ENCODE data around the gene OR8B4.

OR8B4 gene, protein sequence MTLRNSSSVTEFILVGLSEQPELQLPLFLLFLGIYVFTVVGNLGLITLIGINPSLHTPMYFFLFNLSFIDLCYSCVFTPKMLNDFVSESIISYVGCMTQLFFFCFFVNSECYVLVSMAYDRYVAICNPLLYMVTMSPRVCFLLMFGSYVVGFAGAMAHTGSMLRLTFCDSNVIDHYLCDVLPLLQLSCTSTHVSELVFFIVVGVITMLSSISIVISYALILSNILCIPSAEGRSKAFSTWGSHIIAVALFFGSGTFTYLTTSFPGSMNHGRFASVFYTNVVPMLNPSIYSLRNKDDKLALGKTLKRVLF

DNA sequence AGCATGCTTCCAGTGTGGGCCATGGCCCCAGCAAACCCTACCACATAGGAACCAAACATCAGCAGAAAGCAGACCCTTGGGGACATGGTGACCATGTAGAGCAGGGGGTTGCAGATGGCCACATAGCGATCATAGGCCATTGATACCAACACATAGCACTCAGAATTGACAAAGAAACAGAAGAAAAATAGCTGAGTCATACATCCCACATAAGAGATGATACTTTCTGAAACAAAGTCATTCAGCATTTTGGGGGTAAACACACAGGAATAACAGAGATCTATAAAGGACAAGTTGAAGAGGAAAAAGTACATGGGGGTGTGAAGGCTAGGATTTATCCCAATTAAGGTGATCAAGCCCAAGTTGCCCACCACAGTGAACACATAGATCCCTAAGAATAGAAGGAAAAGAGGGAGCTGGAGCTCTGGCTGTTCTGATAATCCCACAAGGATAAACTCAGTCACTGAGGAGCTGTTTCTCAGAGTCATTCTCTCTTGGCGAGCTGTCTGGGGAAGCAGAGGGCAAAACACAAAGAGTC, at the start of gene OR8B4:
Gene OR8B4 (minus strand): TSS at position 488 of the 538 bp plus-strand sequence. CDS start 0 bp downstream, at position 488.
- H3K27ac ChIP-seq (ENCODE audit: low read length): no peak within 1 kb of the TSS
- no peaks in the 10 kb centered on the region for H4K20me1 ChIP-seq (ENCODE audit: insufficient read depth, low read length)
- no peak within 1 kb of the TSS for H3K9ac ChIP-seq (ENCODE audit: low read length)
- H3K4me2 ChIP-seq (ENCODE audit: low read length): no peak within 1 kb of the TSS
- no peak within 1 kb of the TSS for H2AFZ ChIP-seq (ENCODE audit: low read depth, low read length)
- peaks cover 16% of the 10 kb centered on the region; the same call in 1 of the 2 replicates for H3K27me3 ChIP-seq (ENCODE audit: low read depth, low read length)
- no peak within 1 kb of the TSS for H3K4me3 ChIP-seq (ENCODE audit: low read length)
- no peaks in the 10 kb centered on the region for H3K79me2 ChIP-seq (ENCODE audit: low read length)
- no peaks in the 10 kb centered on the region for H3K4me1 ChIP-seq (ENCODE audit: low read length)
- no peaks in the 10 kb centered on the region for H3K36me3 ChIP-seq (replicated peaks; ENCODE audit: low read depth, low read length)
- no peaks in the 10 kb centered on the region for H3K9me3 ChIP-seq (ENCODE audit: insufficient read depth, low read length)
- TF ChIP-seq, protein P1, sequence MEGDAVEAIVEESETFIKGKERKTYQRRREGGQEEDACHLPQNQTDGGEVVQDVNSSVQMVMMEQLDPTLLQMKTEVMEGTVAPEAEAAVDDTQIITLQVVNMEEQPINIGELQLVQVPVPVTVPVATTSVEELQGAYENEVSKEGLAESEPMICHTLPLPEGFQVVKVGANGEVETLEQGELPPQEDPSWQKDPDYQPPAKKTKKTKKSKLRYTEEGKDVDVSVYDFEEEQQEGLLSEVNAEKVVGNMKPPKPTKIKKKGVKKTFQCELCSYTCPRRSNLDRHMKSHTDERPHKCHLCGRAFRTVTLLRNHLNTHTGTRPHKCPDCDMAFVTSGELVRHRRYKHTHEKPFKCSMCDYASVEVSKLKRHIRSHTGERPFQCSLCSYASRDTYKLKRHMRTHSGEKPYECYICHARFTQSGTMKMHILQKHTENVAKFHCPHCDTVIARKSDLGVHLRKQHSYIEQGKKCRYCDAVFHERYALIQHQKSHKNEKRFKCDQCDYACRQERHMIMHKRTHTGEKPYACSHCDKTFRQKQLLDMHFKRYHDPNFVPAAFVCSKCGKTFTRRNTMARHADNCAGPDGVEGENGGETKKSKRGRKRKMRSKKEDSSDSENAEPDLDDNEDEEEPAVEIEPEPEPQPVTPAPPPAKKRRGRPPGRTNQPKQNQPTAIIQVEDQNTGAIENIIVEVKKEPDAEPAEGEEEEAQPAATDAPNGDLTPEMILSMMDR (IDR thresholded peaks at IDR 0.05; ENCODE audit: low read depth, low read length): no peak
- no peak for TF ChIP-seq EZH2phosphoT487 (IDR thresholded peaks at IDR 0.05; ENCODE audit: low read depth)

DNA sequence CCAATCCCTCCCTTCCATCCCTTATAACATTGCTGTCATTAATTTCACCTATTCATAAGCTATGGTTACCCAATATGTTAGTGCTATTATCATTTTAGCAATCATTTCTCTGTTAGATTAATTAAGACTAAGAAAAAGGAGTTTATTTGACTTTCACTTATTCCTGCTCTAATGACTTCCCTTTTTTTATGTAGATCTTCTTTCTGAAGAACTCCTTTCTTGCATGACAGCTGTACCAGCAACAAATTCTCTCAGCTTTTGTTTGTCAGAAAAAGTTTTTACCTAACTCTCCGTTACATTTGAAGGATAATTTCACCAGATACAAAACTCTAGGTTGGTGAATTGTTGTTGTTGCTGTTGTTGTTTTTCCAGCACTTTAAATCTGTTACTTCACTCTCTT, 49.4 kb upstream of the OR8B4 start:
- Histone ChIP-seq H3K4me1 (ENCODE audit: low read length) (peaks cover 13% of the 10 kb centered on the region; the same call in 1 of the 2 replicates), H3K79me2 (ENCODE audit: low read length) (no peaks in the 10 kb centered on the region), H3K36me3 (replicated peaks; ENCODE audit: low read depth, low read length) (no peaks in the 10 kb centered on the region), H3K27ac (ENCODE audit: low read length) (no peak overlapping the region), H3K9me3 (ENCODE audit: insufficient read depth, low read length) (no peaks in the 10 kb centered on the region), H3K9ac (ENCODE audit: low read length) (no peak overlapping the region), H3K27me3 (ENCODE audit: low read depth, low read length) (peaks cover 6% of the 10 kb centered on the region; the same call in 1 of the 2 replicates), H4K20me1 (ENCODE audit: insufficient read depth, low read length) (no peaks in the 10 kb centered on the region), H3K4me2 (ENCODE audit: low read length) (no peak overlapping the region), H3K4me3 (ENCODE audit: low read length) (no peak overlapping the region), H2AFZ (ENCODE audit: low read depth, low read length) (no peak overlapping the region)
- TF ChIP-seq EZH2phosphoT487 (IDR thresholded peaks at IDR 0.05; ENCODE audit: low read depth): no peak
- TF ChIP-seq, protein P1 (IDR thresholded peaks at IDR 0.05; ENCODE audit: low read depth, low read length): no peak

DNA sequence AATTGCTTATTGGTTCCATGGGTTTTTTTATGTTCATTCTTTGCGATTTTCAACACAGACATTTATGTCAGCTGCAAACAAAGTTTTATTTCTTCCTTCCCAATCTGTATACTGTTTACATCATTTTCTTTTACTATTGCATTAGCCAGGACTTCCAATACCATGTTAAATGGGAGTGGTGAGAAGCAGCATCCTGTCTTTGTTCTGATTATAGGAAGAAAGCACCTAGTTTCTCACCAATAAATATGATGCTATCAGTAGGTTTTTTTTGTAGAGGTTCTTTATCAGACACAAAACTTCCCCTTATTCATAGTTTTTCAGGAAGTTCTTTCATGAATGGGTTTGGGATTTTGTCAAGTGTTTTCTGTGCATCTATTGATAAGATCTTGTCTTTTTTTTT, 48.8 kb upstream of the OR8B4 start:
- Histone ChIP-seq H3K4me1 (ENCODE audit: low read length) (peaks cover 13% of the 10 kb centered on the region; the same call in 1 of the 2 replicates), H3K27ac (ENCODE audit: low read length) (no peak overlapping the region), H2AFZ (ENCODE audit: low read depth, low read length) (no peak overlapping the region), H3K4me2 (ENCODE audit: low read length) (no peak overlapping the region), H4K20me1 (ENCODE audit: insufficient read depth, low read length) (no peaks in the 10 kb centered on the region), H3K79me2 (ENCODE audit: low read length) (no peaks in the 10 kb centered on the region), H3K4me3 (ENCODE audit: low read length) (no peak overlapping the region), H3K9ac (ENCODE audit: low read length) (no peak overlapping the region), H3K36me3 (replicated peaks; ENCODE audit: low read depth, low read length) (no peaks in the 10 kb centered on the region), H3K9me3 (ENCODE audit: insufficient read depth, low read length) (no peaks in the 10 kb centered on the region), H3K27me3 (ENCODE audit: low read depth, low read length) (peaks cover 6% of the 10 kb centered on the region; the same call in 1 of the 2 replicates)
- TF ChIP-seq, protein P1 (IDR thresholded peaks at IDR 0.05; ENCODE audit: low read depth, low read length): no peak
- TF ChIP-seq EZH2phosphoT487 (IDR thresholded peaks at IDR 0.05; ENCODE audit: low read depth): no peak

DNA sequence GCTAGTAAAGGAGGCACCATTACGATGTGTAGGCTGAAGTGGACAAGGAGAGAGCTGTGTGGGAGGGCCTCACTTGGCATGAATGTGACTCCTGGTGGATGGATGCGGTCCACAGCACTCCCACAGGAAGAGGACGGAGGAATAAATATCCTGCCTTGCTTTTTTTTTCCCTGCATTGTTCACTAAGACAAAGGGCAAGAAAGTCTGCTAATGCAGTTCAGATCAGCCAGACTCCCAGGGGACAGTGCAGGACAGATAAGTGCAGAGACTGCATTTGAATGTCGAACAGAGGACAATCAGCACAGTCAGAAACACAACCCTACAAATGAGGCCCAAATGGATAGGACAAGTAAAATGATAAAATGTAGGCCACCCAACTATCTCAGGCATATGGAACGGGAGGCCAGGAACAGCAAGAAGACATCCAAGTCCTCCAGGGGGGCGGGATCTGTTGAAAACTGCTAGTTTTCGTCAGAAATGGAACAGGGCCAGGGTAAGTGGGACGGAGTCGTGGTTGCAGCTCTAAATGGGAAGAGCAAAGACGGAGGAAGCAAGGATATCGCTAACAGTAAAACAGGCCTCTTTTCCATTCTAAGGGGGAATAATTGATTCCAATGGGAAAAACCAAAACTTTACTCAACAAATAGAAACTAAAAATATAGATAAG, 46.0 kb upstream of the OR8B4 start:
- H3K27ac ChIP-seq (ENCODE audit: low read length): no peak overlapping the region
- no peak overlapping the region for H3K4me3 ChIP-seq (ENCODE audit: low read length)
- H3K79me2 ChIP-seq (ENCODE audit: low read length): no peaks in the 10 kb centered on the region
- H3K4me2 ChIP-seq (ENCODE audit: low read length): no peak overlapping the region
- H3K4me1 ChIP-seq (ENCODE audit: low read length): peaks cover 12% of the 10 kb centered on the region; the same call in 1 of the 2 replicates
- no peaks in the 10 kb centered on the region for H4K20me1 ChIP-seq (ENCODE audit: insufficient read depth, low read length)
- no peaks in the 10 kb centered on the region for H3K9me3 ChIP-seq (ENCODE audit: insufficient read depth, low read length)
- H2AFZ ChIP-seq (ENCODE audit: low read depth, low read length): no peak overlapping the region
- 0 out of 2 replicates have a peak, but pooled peaks cover 10% of the 10 kb centered on the region for H3K27me3 ChIP-seq (ENCODE audit: low read depth, low read length)
- H3K9ac ChIP-seq (ENCODE audit: low read length): no peak overlapping the region
- H3K36me3 ChIP-seq (replicated peaks; ENCODE audit: low read depth, low read length): no peaks in the 10 kb centered on the region
- TF ChIP-seq EZH2phosphoT487 (IDR thresholded peaks at IDR 0.05; ENCODE audit: low read depth): no peak
- TF ChIP-seq, protein P1 (IDR thresholded peaks at IDR 0.05; ENCODE audit: low read depth, low read length): no peak

All from OCI-LY3 (cell line).